Measurements from ENCODE around the gene CUX1.
"Not testable (repeated sequence)": the region's sequence is repeated elsewhere in the genome, so short reads cannot be mapped to it uniquely, and the experiment has no call there.

CUX1 gene

GRCh38 chr7:101913851-101914250, 96.4 kb downstream of the CUX1 start:
- DNase-seq, result peak in 2 of 58 donors; percentile 18 to 47

GRCh38 chr7:101915000-101915399, 97.6 kb downstream of the CUX1 start:
- DNase-seq, result peak in 33 of 58 donors; percentile 7 to 74 (median 27)

GRCh38 chr7:101916041-101916800, 98.8 kb downstream of the CUX1 start:
- DNase-seq, result no peak

GRCh38 chr7:101916876-101917275, 99.5 kb downstream of the CUX1 start:
- DNase-seq, result no peak

GRCh38 chr7:101917566-101917965, 100.1 kb downstream of the CUX1 start:
- DNase-seq, result no peak

GRCh38 chr7:101918426-101918825, 101.0 kb downstream of the CUX1 start:
- no peak for DNase-seq

GRCh38 chr7:101919363-101920115, 102.1 kb downstream of the CUX1 start:
- DNase-seq, result peak in 1 of 58 donors; percentile 28

GRCh38 chr7:101921061-101921460, 103.6 kb downstream of the CUX1 start:
- no peak for DNase-seq

GRCh38 chr7:101921546-101922489, 104.4 kb downstream of the CUX1 start:
- DNase-seq, result not testable (repeated sequence)

- DNase-seq, result no peak
Observed at GRCh38 chr7:101922631-101923601, 105.5 kb downstream of the CUX1 start.

- DNase-seq, result no peak
Observed at GRCh38 chr7:101923602-101923985, 106.2 kb downstream of the CUX1 start.

GRCh38 chr7:101924171-101924570, 106.7 kb downstream of the CUX1 start:
- peak in 4 of 58 donors; percentile 12 to 54 (median 36) for DNase-seq

- no peak for DNase-seq
Observed at GRCh38 chr7:101926265-101926664, 108.8 kb downstream of the CUX1 start.

GRCh38 chr7:101927389-101927788, 110.0 kb downstream of the CUX1 start:
- no peak for DNase-seq

- DNase-seq, result no peak
Observed at GRCh38 chr7:101927802-101928201, 110.4 kb downstream of the CUX1 start.

- DNase-seq, result no peak
Observed at GRCh38 chr7:101929256-101929655, 111.8 kb downstream of the CUX1 start.

- DNase-seq, result not testable (repeated sequence)
Observed at GRCh38 chr7:101929911-101930310, 112.5 kb downstream of the CUX1 start.

- DNase-seq, result no peak
Observed at GRCh38 chr7:101932083-101932482, 114.7 kb downstream of the CUX1 start.

GRCh38 chr7:101933028-101933427, 115.6 kb downstream of the CUX1 start:
- no peak for DNase-seq

GRCh38 chr7:101933688-101934121, 116.3 kb downstream of the CUX1 start:
- no peak for DNase-seq
